OCI-LY3 (cell line): Measurements from ENCODE around the gene WDHD1.

ENCODE experiments used
- H2AFZ ChIP-seq: fragments of 200-600, 300-600 bp; shearing (Covaris generic); 2 replicates; pipeline ENCODE4 v1.6.0; 2014; ENCODE audit warnings: antibody characterized with exemption, low read depth, low read length
- H3K27ac ChIP-seq: fragments of 200-600, 300-600 bp; sonication (generic); 2 replicates; pipeline ENCODE4 v1.5.1; 2014; ENCODE audit warnings: mild to moderate bottlenecking, low read length, moderate library complexity, mixed read lengths
- H3K27me3 ChIP-seq: fragments of 200-600, 300-600 bp; sonication (generic); 2 replicates; pipeline ENCODE4 v1.6.1; 2014; ENCODE audit warnings: low read depth, low read length, mixed read lengths
- H3K36me3 ChIP-seq: fragments of 200-600, 300-600 bp; sonication (generic); replicated peaks from 2 replicates; pipeline ENCODE3; 2014; ENCODE audit warnings: low read depth, low read length, mixed read lengths
- H3K4me1 ChIP-seq: fragments of 300-600, 200-600 bp; sonication (generic); 2 replicates; pipeline ENCODE4 v1.6.1; 2014; ENCODE audit warnings: low read length, mixed read lengths
- H3K4me2 ChIP-seq: fragments of 200-600, 300-600 bp; sonication (generic); 2 replicates; pipeline ENCODE4 v1.6.1; 2014; ENCODE audit warnings: low read length, mixed read lengths
- H3K4me3 ChIP-seq: fragments of 300-600, 200-600 bp; sonication (generic); 2 replicates; pipeline ENCODE4 v1.5.1; 2014; ENCODE audit warnings: antibody characterized with exemption, mild to moderate bottlenecking, low read length, moderate library complexity
- H3K79me2 ChIP-seq: fragments of 300-600, 200-600 bp; shearing (Covaris generic); 2 replicates; pipeline ENCODE4 v1.6.1; 2014; ENCODE audit warnings: mild to moderate bottlenecking, low read length, mixed read lengths
- H3K9ac ChIP-seq: fragments of 300-600, 200-600 bp; shearing (Covaris generic); 2 replicates; pipeline ENCODE4 v1.6.0; 2014; ENCODE audit warnings: mild to moderate bottlenecking, low read length, moderate library complexity
- H3K9me3 ChIP-seq: fragments of 200-600, 300-600 bp; shearing (Covaris generic); 2 replicates; pipeline ENCODE4 v1.6.1; 2014; ENCODE audit warnings: low read length, mixed read lengths; ENCODE audit not compliant: insufficient read depth
- H4K20me1 ChIP-seq: fragments of 200-600, 300-600 bp; sonication (generic); 2 replicates; pipeline ENCODE4 v1.6.1; 2016; ENCODE audit warnings: low read length, mixed read lengths; ENCODE audit not compliant: insufficient read depth
- CTCF ChIP-seq: fragments of 200-600, 300-600 bp; sonication (generic); IDR thresholded peaks from 2 replicates; pipeline ENCODE4 v1.5.1; 2014; ENCODE audit warnings: antibody characterized with exemption, low read length, low read depth
- EZH2phosphoT487 ChIP-seq: fragments of 200-600 bp; shearing (Covaris generic); IDR thresholded peaks from 2 replicates; pipeline ENCODE4 v1.6.1; 2018; ENCODE audit warnings: antibody characterized with exemption, mixed run types, low read depth

The WDHD1 gene

GRCh38 chr14:55057919-55058318 lies 31.0 kb upstream of the WDHD1 start:
- TF ChIP-seq CTCF (no peak), EZH2phosphoT487 (no peak)
- Histone ChIP-seq H3K27me3 (no peaks in the 10 kb centered on the region), H3K4me1 (peaks cover 6% of the 10 kb centered on the region), H3K4me3 (no peak overlapping the region), H3K9ac (no peak overlapping the region), H3K79me2 (peaks cover 98% of the 10 kb centered on the region), H3K9me3 (no peaks in the 10 kb centered on the region), H3K27ac (no peak overlapping the region), H2AFZ (no peak overlapping the region), H4K20me1 (peaks cover 81% of the 10 kb centered on the region), H3K36me3 (peaks cover 46% of the 10 kb centered on the region), H3K4me2 (no peak overlapping the region)

DNA sequence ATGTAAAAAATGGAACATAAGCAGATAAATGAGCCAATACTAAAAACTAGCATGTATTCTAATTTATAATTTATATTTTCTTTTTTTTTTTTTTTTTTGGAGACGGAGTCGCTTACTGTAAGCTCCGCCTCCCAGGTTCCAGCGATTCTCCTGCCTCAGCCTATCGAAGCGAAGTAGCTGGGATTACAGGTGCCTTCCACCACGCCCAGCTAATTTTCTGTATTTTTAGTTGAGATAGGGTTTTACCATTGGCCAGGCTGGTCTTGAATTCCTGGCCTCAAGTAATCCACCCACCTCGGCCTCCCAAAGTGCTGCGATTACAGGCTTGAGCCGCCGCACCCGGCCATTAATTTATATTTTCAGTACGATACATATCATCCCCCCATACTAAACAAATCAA lies 27.2 kb upstream of the WDHD1 start:
- peaks cover 58% of the 10 kb centered on the region for H4K20me1 ChIP-seq
- peaks cover 26% of the 10 kb centered on the region for H3K36me3 ChIP-seq
- H3K27ac ChIP-seq = no peak overlapping the region
- H3K27me3 ChIP-seq = no peaks in the 10 kb centered on the region
- peaks cover 76% of the 10 kb centered on the region for H3K79me2 ChIP-seq
- no peak overlapping the region for H3K4me3 ChIP-seq
- TF ChIP-seq CTCF = no peak
- no peak for TF ChIP-seq EZH2phosphoT487
- no peaks in the 10 kb centered on the region for H3K9me3 ChIP-seq
- H3K4me2 ChIP-seq = no peak overlapping the region
- peaks cover 14% of the 10 kb centered on the region for H3K4me1 ChIP-seq
- no peak overlapping the region for H2AFZ ChIP-seq
- no peak overlapping the region for H3K9ac ChIP-seq

- H3K9ac ChIP-seq = no peak overlapping the region
Measured at GRCh38 chr14:55053500-55053899, 26.6 kb upstream of the WDHD1 start.

GRCh38 chr14:55053018-55053417 lies 26.1 kb upstream of the WDHD1 start:
- H3K79me2 ChIP-seq = peaks cover 65% of the 10 kb centered on the region
- H3K9me3 ChIP-seq = no peaks in the 10 kb centered on the region
- H2AFZ ChIP-seq = no peak overlapping the region
- H3K27ac ChIP-seq = no peak overlapping the region
- peak overlapping the region; percentile 81 for H3K4me2 ChIP-seq
- H3K36me3 ChIP-seq = peaks cover 26% of the 10 kb centered on the region
- H3K4me3 ChIP-seq = peak overlapping the region; percentile 94
- peaks cover 54% of the 10 kb centered on the region for H4K20me1 ChIP-seq
- peak overlapping the region; percentile 97 for H3K9ac ChIP-seq
- peaks cover 14% of the 10 kb centered on the region for H3K4me1 ChIP-seq
- TF ChIP-seq EZH2phosphoT487 (no peak), CTCF (no peak)
- H3K27me3 ChIP-seq = no peaks in the 10 kb centered on the region

More at GRCh38 chr14:55053500-55053899, 26.6 kb upstream of the WDHD1 start:
- TF ChIP-seq CTCF (no peak), EZH2phosphoT487 (no peak)
- no peaks in the 10 kb centered on the region for H3K9me3 ChIP-seq
- H3K27me3 ChIP-seq = no peaks in the 10 kb centered on the region
- H4K20me1 ChIP-seq = peaks cover 58% of the 10 kb centered on the region
- H3K36me3 ChIP-seq = peaks cover 26% of the 10 kb centered on the region
- no peak overlapping the region for H3K4me3 ChIP-seq
- H3K4me2 ChIP-seq = 0 out of 2 replicates have a peak overlapping the region, but pooled peaks have one; percentile 81
- peaks cover 70% of the 10 kb centered on the region for H3K79me2 ChIP-seq
- peaks cover 14% of the 10 kb centered on the region for H3K4me1 ChIP-seq
- H2AFZ ChIP-seq = no peak overlapping the region
- no peak overlapping the region for H3K27ac ChIP-seq
